ENCODE results near the gene NUDT14. TPM values are rescaled to one million over a fixed set of nuclear protein-coding genes. Genes with fewer than 3 reads are reported as not detected.

The NUDT14 gene
- total RNA-seq (10 to 100 TPM; 13.4 to 55.8 (median 34.4) TPM), polyA plus RNA-seq (10 to 100 TPM in 2 of 3 donors, 1 to 10 TPM in 1; 4.1 to 49.1 (median 48.0) TPM)
- long read RNA-seq, donor 1, transcript NUDT14-202 (5 exons, 845 nt), result major isoform, 8 of 8 reads
- long read RNA-seq, donor 1, partial matches to known transcripts, result 0 of 8 reads
- long read RNA-seq, donor 1, other reads (novel, unspliced or antisense), result 0 of 8 reads
- long read RNA-seq, donor 2, partial matches to known transcripts, result 0 of 4 reads
- long read RNA-seq, donor 2, other reads (novel, unspliced or antisense), result 0 of 4 reads
- long read RNA-seq, donor 3, transcript NUDT14-202 (5 exons, 845 nt), result major isoform, 7 of 7 reads
- long read RNA-seq, donor 3, partial matches to known transcripts, result 0 of 7 reads
- long read RNA-seq, donor 3, other reads (novel, unspliced or antisense), result 0 of 7 reads
- long read RNA-seq, donor 4, transcript NUDT14-202 (5 exons, 845 nt), result major isoform, 30 of 32 reads
- long read RNA-seq, donor 4, partial matches to known transcripts, result 0 of 32 reads
- long read RNA-seq, donor 4, other reads (novel, unspliced or antisense), result 2 of 32 reads
- long read RNA-seq, donor 5, transcript NUDT14-202 (5 exons, 845 nt), result major isoform, 30 of 40 reads
- long read RNA-seq, donor 5, partial matches to known transcripts, result 2 of 40 reads
- long read RNA-seq, donor 5, other reads (novel, unspliced or antisense), result 8 of 40 reads
- long read RNA-seq, donor 6, transcript NUDT14-202 (5 exons, 845 nt), result major isoform, 24 of 24 reads
- long read RNA-seq, donor 6, partial matches to known transcripts, result 0 of 24 reads
- long read RNA-seq, donor 6, other reads (novel, unspliced or antisense), result 0 of 24 reads
- long read RNA-seq, donor 7, partial matches to known transcripts, result 0 of 5 reads
- long read RNA-seq, donor 7, other reads (novel, unspliced or antisense), result 0 of 5 reads
- long read RNA-seq, donor 8, transcript NUDT14-202 (5 exons, 845 nt), result major isoform, 7 of 8 reads
- long read RNA-seq, donor 8, partial matches to known transcripts, result 0 of 8 reads
- long read RNA-seq, donor 8, other reads (novel, unspliced or antisense), result 0 of 8 reads
- long read RNA-seq, donor 9, transcript NUDT14-202 (5 exons, 845 nt), result major isoform, 5 of 5 reads
- long read RNA-seq, donor 9, partial matches to known transcripts, result 0 of 5 reads
- long read RNA-seq, donor 9, other reads (novel, unspliced or antisense), result 0 of 5 reads
- long read RNA-seq, donor 10, result 0 reads

- DNase-seq, result peak; percentile 67 to 86 (median 81)
- no peaks in the 10 kb centered on the region for H3K36me3 ChIP-seq (replicated peaks in 1 of 2)
- peaks cover 8 to 11% of the 10 kb centered on the region in 2 donors for H3K4me1 ChIP-seq (replicated peaks in 1 of 2)
- 0 to 3% (median 1%) methylated on average over 2 to 102 of the region's 106 CpGs for WGBS, 4 donors
- intact Hi-C loops (cut with DNase I), result no loop called here
- TF ChIP-seq POLR2A (IDR thresholded peaks at IDR 0.05) (no peak), CTCF (IDR thresholded peaks at IDR 0.05) (no peak)
- H3K9me3 ChIP-seq (replicated peaks in 1 of 3), result no peaks in the 10 kb centered on the region
- peak within 1 kb of the TSS in 1 of 5 donors; percentile 66 for H3K27ac ChIP-seq
- H3K27me3 ChIP-seq, result no peaks in the 10 kb centered on the region
- peak within 1 kb of the TSS in 3 of 4 donors; percentile 19 to 85 (median 40) for H3K4me3 ChIP-seq
Observed at GRCh38 chr14:105180592-105181548, at the start of gene NUDT14. Gene NUDT14 (minus strand): TSS chr14:105181312. CDS start chr14:105181209, 103 bp downstream.

- intact Hi-C loops (cut with DNase I), result no loop called here
- Histone ChIP-seq H3K36me3 (replicated peaks in 1 of 2) (peaks cover 0 to 22% of the 10 kb centered on the region in 2 donors), H3K4me3 (no peak overlapping the region), H3K27me3 (no peaks in the 10 kb centered on the region), H3K4me1 (replicated peaks in 1 of 2) (no peaks in the 10 kb centered on the region), H3K27ac (no peak overlapping the region), H3K9me3 (replicated peaks in 1 of 3) (no peaks in the 10 kb centered on the region)
- no peak for DNase-seq
- WGBS, 4 donors, result 90 to 96% (median 94%) methylated on average over 8 to 18 of the region's 18 CpGs
- TF ChIP-seq POLR2A (IDR thresholded peaks at IDR 0.05) (no peak), CTCF (IDR thresholded peaks at IDR 0.05) (no peak)
Observed at GRCh38 chr14:105229099-105229655, 48.1 kb upstream of the NUDT14 start.

- peaks cover 0 to 22% of the 10 kb centered on the region in 2 donors for H3K36me3 ChIP-seq (replicated peaks in 1 of 2)
- no peak for DNase-seq
- intact Hi-C loops (cut with DNase I), result no loop called here
- no peak overlapping the region for H3K4me3 ChIP-seq
- no peaks in the 10 kb centered on the region for H3K4me1 ChIP-seq (replicated peaks in 1 of 2)
- no peaks in the 10 kb centered on the region for H3K27me3 ChIP-seq
- H3K27ac ChIP-seq, result no peak overlapping the region
- H3K9me3 ChIP-seq (replicated peaks in 1 of 3), result no peaks in the 10 kb centered on the region
- TF ChIP-seq CTCF (IDR thresholded peaks at IDR 0.05) (no peak), POLR2A (IDR thresholded peaks at IDR 0.05) (no peak)
- 85 to 92% (median 89%) methylated on average over 10 to 17 of the region's 17 CpGs for WGBS, 4 donors
Observed at GRCh38 chr14:105228562-105228961, 47.5 kb upstream of the NUDT14 start.
